Measurements from ENCODE around the gene TAS2R13.

DNA sequence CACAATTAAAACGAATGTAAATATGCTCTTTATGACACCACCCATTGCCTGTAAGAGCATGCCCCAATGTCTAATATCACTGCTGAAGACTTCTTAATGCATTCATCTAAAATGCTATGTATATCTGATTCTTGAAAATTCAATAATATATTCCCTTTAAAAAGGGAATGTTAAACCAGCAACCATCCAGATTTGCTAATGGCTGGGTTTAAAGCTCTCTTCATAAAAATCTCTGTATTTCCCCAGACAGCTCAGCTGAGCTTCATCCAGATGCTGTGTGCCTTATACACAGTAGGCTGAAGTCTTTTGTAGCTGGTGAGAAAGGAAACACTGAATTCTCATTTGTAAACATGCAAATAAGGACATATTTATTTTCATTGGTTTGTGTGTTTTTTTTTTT lies 29.8 kb upstream of the TAS2R13 start, which contains the start of gene TAS2R14:
- no peak for TF ChIP-seq POLR2A (IDR thresholded peaks at IDR 0.05)
- TF ChIP-seq, protein P1, sequence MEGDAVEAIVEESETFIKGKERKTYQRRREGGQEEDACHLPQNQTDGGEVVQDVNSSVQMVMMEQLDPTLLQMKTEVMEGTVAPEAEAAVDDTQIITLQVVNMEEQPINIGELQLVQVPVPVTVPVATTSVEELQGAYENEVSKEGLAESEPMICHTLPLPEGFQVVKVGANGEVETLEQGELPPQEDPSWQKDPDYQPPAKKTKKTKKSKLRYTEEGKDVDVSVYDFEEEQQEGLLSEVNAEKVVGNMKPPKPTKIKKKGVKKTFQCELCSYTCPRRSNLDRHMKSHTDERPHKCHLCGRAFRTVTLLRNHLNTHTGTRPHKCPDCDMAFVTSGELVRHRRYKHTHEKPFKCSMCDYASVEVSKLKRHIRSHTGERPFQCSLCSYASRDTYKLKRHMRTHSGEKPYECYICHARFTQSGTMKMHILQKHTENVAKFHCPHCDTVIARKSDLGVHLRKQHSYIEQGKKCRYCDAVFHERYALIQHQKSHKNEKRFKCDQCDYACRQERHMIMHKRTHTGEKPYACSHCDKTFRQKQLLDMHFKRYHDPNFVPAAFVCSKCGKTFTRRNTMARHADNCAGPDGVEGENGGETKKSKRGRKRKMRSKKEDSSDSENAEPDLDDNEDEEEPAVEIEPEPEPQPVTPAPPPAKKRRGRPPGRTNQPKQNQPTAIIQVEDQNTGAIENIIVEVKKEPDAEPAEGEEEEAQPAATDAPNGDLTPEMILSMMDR (IDR thresholded peaks at IDR 0.05) = no peak
